H9 (cell line): ENCODE data around the gene LMX1B. TPM values are rescaled to one million over a fixed set of nuclear protein-coding genes. Genes with fewer than 3 reads are reported as not detected.

Source experiments
- DNase-seq: peaks from one replicate; pipeline ENCODE4 v3.0.0-alpha.2; 2017
- H2AFZ ChIP-seq: one replicate; pipeline ENCODE4 v1.6.1; 2013; ENCODE audit warnings: mild to moderate bottlenecking, low read length, control low read depth, moderate library complexity
- H2AK5ac ChIP-seq: 2 replicates; pipeline ENCODE4 v1.6.1; 2013; ENCODE audit warnings: low read length, control low read depth, mixed read lengths; ENCODE audit not compliant: insufficient read length
- H2BK120ac ChIP-seq: one replicate; pipeline ENCODE4 v1.6.1; 2013; ENCODE audit warnings: low read depth, mild to moderate bottlenecking, low read length, control low read depth, inconsistent platforms; ENCODE audit not compliant: poor library complexity, severe bottlenecking
- H2BK12ac ChIP-seq: 2 replicates; pipeline ENCODE4 v1.6.1; 2013; ENCODE audit warnings: low read length, control low read depth, mixed read lengths, low read depth; ENCODE audit not compliant: insufficient read length
- H2BK15ac ChIP-seq: 2 replicates; pipeline ENCODE4 v1.6.1; 2013; ENCODE audit warnings: low read depth, low read length, control low read depth
- H2BK20ac ChIP-seq: one replicate; pipeline ENCODE4 v1.6.1; 2013; ENCODE audit warnings: low read depth, mild to moderate bottlenecking, low read length, control low read depth, inconsistent platforms; ENCODE audit not compliant: poor library complexity, severe bottlenecking
- H2BK5ac ChIP-seq: 2 replicates; pipeline ENCODE4 v1.6.1; 2013; ENCODE audit warnings: low read length, control low read depth, mixed read lengths; ENCODE audit not compliant: insufficient read length
- H3K14ac ChIP-seq: 2 replicates; pipeline ENCODE4 v1.6.1; 2013; ENCODE audit warnings: low read length, control low read depth; ENCODE audit not compliant: insufficient read depth
- H3K18ac ChIP-seq: 2 replicates; pipeline ENCODE4 v1.6.1; 2013; ENCODE audit warnings: low read depth, mild to moderate bottlenecking, mixed read lengths, low read length, control low read depth; ENCODE audit not compliant: insufficient read length
- H3K23ac ChIP-seq: 2 replicates; pipeline ENCODE4 v1.6.1; 2013; ENCODE audit warnings: low read length, control low read depth, mixed read lengths, low read depth; ENCODE audit not compliant: insufficient read length
- H3K23me2 ChIP-seq: 2 replicates; pipeline ENCODE4 v1.6.1; 2013; ENCODE audit warnings: low read depth, mild to moderate bottlenecking, mixed read lengths, low read length, control low read depth; ENCODE audit not compliant: insufficient read length, poor library complexity, severe bottlenecking
- H3K27ac ChIP-seq: 2 replicates; pipeline ENCODE4 v1.5.1; 2013; ENCODE audit warnings: low read length, control low read depth, mixed read lengths, low read depth; ENCODE audit not compliant: insufficient read length
- H3K27me3 ChIP-seq: 2 replicates; pipeline ENCODE4 v1.6.1; 2013; ENCODE audit warnings: low read length, control low read depth, inconsistent platforms; ENCODE audit not compliant: insufficient read depth
- H3K4ac ChIP-seq: 2 replicates; pipeline ENCODE4 v1.6.1; 2013; ENCODE audit warnings: low read depth, mild to moderate bottlenecking, control low read depth, inconsistent platforms, low read length, moderate library complexity
- H3K4me1 ChIP-seq: 2 replicates; pipeline ENCODE4 v1.6.1; 2013; ENCODE audit warnings: low read length, control low read depth, inconsistent platforms; ENCODE audit not compliant: insufficient read depth
- H3K4me2 ChIP-seq: 2 replicates; pipeline ENCODE4 v1.6.1; 2013; ENCODE audit warnings: low read length, control low read depth, mixed read lengths; ENCODE audit not compliant: insufficient read length, insufficient read depth
- H3K56ac ChIP-seq: 2 replicates; pipeline ENCODE4 v1.6.1; 2013; ENCODE audit warnings: low read depth, mild to moderate bottlenecking, mixed read lengths, low read length, control low read depth; ENCODE audit not compliant: insufficient read length
- H3K79me1 ChIP-seq: 2 replicates; pipeline ENCODE4 v1.6.1; 2013; ENCODE audit warnings: low read depth, mild to moderate bottlenecking, moderate library complexity, low read length, control low read depth, inconsistent platforms; ENCODE audit not compliant: insufficient read depth, poor library complexity, severe bottlenecking
- H3K79me2 ChIP-seq: 2 replicates; pipeline ENCODE4 v1.6.1; 2013; ENCODE audit warnings: low read length, control low read depth, inconsistent platforms; ENCODE audit not compliant: insufficient read depth
- H3K9ac ChIP-seq: 2 replicates; pipeline ENCODE4 v1.6.1; 2013; ENCODE audit warnings: low read length, control low read depth, mixed read lengths; ENCODE audit not compliant: insufficient read length; ENCODE audit errors: extremely low read depth
- H3K9me3 ChIP-seq: one replicate; pipeline ENCODE4 v1.6.1; 2013; ENCODE audit warnings: low read depth, low read length, inconsistent platforms; ENCODE audit not compliant: control insufficient read depth
- H3T11ph ChIP-seq: one replicate; pipeline ENCODE4 v1.6.1; 2013; ENCODE audit warnings: mild to moderate bottlenecking, low read length, control low read depth, inconsistent platforms
- H4K20me1 ChIP-seq: one replicate; pipeline ENCODE4 v1.6.1; 2013; ENCODE audit not compliant: control insufficient read depth, insufficient read length, insufficient read depth
- H4K5ac ChIP-seq: 2 replicates; pipeline ENCODE4 v1.6.1; 2013; ENCODE audit warnings: low read depth, mild to moderate bottlenecking, mixed read lengths, low read length, control low read depth; ENCODE audit not compliant: insufficient read length
- H4K8ac ChIP-seq: replicated peaks from 2 replicates; pipeline ENCODE4 v1.6.1; 2013; ENCODE audit warnings: low read length, control low read depth, mixed read lengths, low read depth; ENCODE audit not compliant: insufficient read length
- H4K91ac ChIP-seq: 2 replicates; pipeline ENCODE4 v1.6.1; 2013; ENCODE audit warnings: low read depth, mild to moderate bottlenecking, moderate library complexity, mixed read lengths, low read length, control low read depth; ENCODE audit not compliant: insufficient read length
- H3K27ac Mint-ChIP-seq, 3 experiments: 2 replicates in 2 of 3; 3 replicates in 1 of 3; pipeline ENCODE4 v1.8.0; 2020 to 2021; ENCODE audit warnings: mixed read lengths in 3 of 3, mild to moderate bottlenecking in 1 of 3, moderate library complexity in 1 of 3
- H3K27me3 Mint-ChIP-seq: 2 replicates; pipeline ENCODE4 v1.8.0; 2021; ENCODE audit warnings: low read depth, mild to moderate bottlenecking, moderate library complexity, mixed read lengths
- H3K36me3 Mint-ChIP-seq, 3 experiments: 2 replicates in 2 of 3; 3 replicates in 1 of 3; pipeline ENCODE4 v1.8.0; 2020 to 2021; ENCODE audit warnings: low read depth in 3 of 3, mixed read lengths in 3 of 3; ENCODE audit not compliant: insufficient read depth in 1 of 3
- H3K4me1 Mint-ChIP-seq, 2 experiments: 2 replicates each; pipeline ENCODE4 v1.8.0; 2020; ENCODE audit warnings: mixed read lengths in 2 of 2
- H3K4me3 Mint-ChIP-seq, 2 experiments: 2 replicates in 1 of 2; 3 replicates in 1 of 2; pipeline ENCODE4 v1.8.0; 2020 to 2021; ENCODE audit warnings: mild to moderate bottlenecking in 2 of 2, mixed read lengths in 2 of 2, moderate library complexity in 1 of 2
- H3K9me3 Mint-ChIP-seq, 2 experiments: 2 replicates in 1 of 2; 3 replicates in 1 of 2; pipeline ENCODE4 v1.8.0; 2020; ENCODE audit warnings: mild to moderate bottlenecking in 2 of 2, mixed read lengths in 2 of 2, moderate library complexity in 1 of 2
- CTCF ChIP-seq: fragments of 200-600 bp; sonication (generic); conservative IDR thresholded peaks from 3 replicates; pipeline ENCODE4 v1.8.0; 2021; ENCODE audit warnings: antibody characterized with exemption, mild to moderate bottlenecking
- WGBS: extraction: QIAGEN DNeasy Blood & Tissue Kit; methylation state at CpG from one replicate; pipeline ENCODE4 v1.1.7; 2013; ENCODE audit warnings: missing lambda C conversion rate, low lambda C conversion rate, mixed read lengths; ENCODE audit not compliant: insufficient read length; ENCODE audit errors: extremely low coverage; 5-methylcytosine and 5-hydroxymethylcytosine counted together
- total RNA-seq: library from RNA; stranded (reverse); gene quantifications from 2 replicates; pipeline ENCODE4 v1.2.1, GENCODE V29; 2021

Gene LMX1B
- total RNA-seq, 1 experiment from 2014 or later: 0.85 TPM

DNA sequence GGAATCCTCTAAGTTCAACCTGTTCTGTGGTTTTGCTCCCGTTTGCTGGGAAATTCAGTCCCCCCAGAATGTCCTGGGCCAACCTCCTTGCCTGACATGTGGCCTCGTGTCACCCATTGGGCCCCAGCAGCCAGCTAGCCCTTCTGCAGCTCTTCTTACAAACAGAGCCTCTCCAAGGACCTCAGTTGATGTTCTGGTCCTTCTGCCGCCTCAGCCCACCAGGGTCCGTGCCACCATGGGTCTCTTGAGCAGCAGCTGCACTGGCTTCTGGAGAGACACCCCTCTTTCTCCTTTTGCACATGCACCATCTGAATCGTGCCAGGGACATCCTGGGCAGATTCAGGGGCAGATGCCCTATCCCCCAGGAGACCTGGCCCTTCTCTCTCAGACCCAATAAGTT is 85.0 kb downstream of the LMX1B start:
- H3K23me2 ChIP-seq: no peaks in the 10 kb centered on the region
- Mint-ChIP-seq H3K4me1 (peaks cover 2 to 24% of the 10 kb centered on the region in 2 experiments), H3K9me3 (no peaks in the 10 kb centered on the region; a peak in 1 of 5 replicates), H3K27me3 (peaks cover 82% of the 10 kb centered on the region), H3K27ac (peak overlapping the region in 1 of 3 experiments; percentile 38; a peak in 1 of 7 replicates), H3K4me3 (no peak overlapping the region), H3K36me3 (no peaks in the 10 kb centered on the region; a peak in 1 of 7 replicates)
- H4K8ac ChIP-seq: no peak overlapping the region
- TF ChIP-seq CTCF: no peak
- no peak overlapping the region for H3T11ph ChIP-seq
- no peaks in the 10 kb centered on the region for H3K9me3 ChIP-seq
- H2AFZ ChIP-seq: no peak overlapping the region
- H4K5ac ChIP-seq: no peak overlapping the region
- H4K20me1 ChIP-seq: no peaks in the 10 kb centered on the region
- no peak overlapping the region for H2BK15ac ChIP-seq
- H3K18ac ChIP-seq: no peak overlapping the region
- no peaks in the 10 kb centered on the region for H3K79me1 ChIP-seq
- H3K27me3 ChIP-seq: no peaks in the 10 kb centered on the region
- no CpG with 5 or more reads among the region's 5 CpGs for WGBS
- H3K9ac ChIP-seq: no peak overlapping the region
- H2AK5ac ChIP-seq: no peak overlapping the region
- no peak overlapping the region for H2BK12ac ChIP-seq
- H3K56ac ChIP-seq: no peak overlapping the region
- H3K27ac ChIP-seq: no peak overlapping the region
- H3K4me2 ChIP-seq: no peak overlapping the region
- H2BK120ac ChIP-seq: no peak overlapping the region
- H3K4me1 ChIP-seq: no peaks in the 10 kb centered on the region
- H2BK5ac ChIP-seq: no peak overlapping the region
- H2BK20ac ChIP-seq: no peak overlapping the region
- DNase-seq: no peak
- no peak overlapping the region for H4K91ac ChIP-seq
- no peak overlapping the region for H3K4ac ChIP-seq
- no peaks in the 10 kb centered on the region for H3K79me2 ChIP-seq
- H3K14ac ChIP-seq: no peak overlapping the region; the same call in 1 of the 2 replicates
- no peak overlapping the region for H3K23ac ChIP-seq
